SHP77 (cell line): ENCODE results near the gene FOSL1.
"Not testable (repeated sequence)": the region's sequence is repeated elsewhere in the genome, so short reads cannot be mapped to it uniquely, and the experiment has no call there.

Experiments
- DNase-seq, 2 experiments: peaks; one replicate each; lab custom pipeline; 2025; lab: John Stamatoyannopoulos, UW

The FOSL1 gene

DNA sequence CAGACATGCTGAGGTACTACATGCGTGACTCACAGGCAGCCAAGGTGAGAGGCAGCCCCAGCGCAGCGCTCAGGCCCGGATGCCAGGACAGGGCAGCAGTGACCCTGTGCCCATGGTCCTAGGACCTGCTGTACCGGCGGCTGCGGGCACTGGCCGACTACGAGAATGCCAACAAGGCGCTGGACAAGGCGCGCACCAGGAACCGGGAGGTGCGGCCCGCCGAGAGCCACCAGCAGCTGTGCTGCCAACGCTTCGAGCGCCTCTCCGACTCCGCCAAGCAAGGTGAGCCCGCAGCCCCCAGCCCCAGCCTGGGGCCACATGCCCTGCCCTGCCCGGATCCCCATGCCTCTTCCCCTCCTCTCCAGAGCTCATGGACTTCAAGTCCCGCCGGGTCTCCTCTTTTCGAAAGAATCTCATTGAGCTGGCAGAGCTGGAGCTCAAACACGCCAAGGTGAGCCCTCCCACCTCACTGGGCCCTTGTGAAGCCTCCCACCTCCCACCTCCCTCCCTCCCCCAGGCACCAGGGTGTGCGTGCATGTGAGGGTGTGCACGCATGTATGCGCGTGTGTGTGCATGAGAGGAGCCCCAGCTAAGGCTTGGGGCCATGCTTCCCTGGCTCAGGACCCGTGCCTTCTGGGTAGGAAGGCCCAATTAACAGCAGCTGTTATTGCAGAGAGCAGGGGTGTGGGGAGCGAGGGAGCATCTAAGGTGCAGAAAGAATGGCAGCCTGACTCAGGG is 47.5 kb downstream of the FOSL1 start:
- no peak for DNase-seq

DNA sequence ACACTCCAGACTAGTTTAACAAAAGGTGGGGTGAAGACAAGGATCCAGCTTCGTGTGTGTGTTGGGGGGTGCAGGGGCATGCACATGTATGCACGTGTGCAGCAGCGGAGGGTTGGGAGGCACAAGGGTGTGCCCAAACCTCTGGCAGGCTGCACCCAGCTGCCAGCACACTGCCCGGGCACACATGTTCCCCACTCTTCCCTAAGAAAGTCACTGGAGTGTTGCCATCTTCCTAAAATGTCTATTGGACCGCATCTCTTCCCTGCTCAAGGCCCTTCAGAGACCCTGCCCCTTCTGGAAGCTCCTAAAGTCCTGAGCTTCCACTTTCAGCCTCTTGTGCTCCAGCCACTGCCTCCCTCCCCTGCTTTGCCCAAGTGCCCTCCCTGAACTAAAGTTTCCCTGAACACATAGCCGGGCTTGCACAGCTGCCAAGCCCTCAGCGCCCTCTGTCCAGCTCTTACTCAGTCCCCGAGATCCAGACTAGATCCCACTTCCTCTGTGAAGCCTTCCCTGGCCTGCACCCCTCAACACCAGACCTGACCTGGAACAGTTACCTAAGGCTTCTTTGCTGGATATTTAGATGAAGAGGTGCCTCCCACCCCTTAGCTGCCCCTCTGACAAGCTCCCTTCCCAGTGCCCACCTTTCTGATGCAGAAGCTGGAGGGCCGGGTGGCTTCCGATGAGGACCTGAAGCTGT is 48.2 kb downstream of the FOSL1 start:
- DNase-seq = no peak

DNA sequence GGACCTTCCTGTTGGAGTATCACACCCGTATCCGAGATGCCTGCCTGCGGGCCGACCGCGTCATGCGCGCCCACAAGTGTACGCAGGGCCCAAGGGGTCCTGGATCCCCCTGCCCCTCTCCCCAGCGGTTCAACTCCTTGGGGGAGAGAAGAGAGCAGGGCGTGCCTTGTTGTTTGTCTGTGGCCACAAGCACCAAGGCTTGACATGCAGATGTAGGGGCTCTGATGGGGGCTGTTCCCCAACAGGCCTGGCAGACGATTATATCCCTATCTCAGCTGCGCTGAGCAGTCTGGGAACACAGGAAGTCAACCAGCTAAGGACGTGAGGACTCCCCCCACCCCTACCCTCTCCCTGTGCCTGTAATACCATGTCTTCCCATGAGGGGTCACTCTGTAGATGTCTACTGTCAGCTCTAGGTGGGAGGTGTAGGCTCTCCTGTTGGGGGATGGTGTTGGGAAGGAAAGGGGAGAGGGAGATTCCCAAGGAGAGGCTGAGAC is 49.1 kb downstream of the FOSL1 start:
- DNase-seq = no peak

DNA sequence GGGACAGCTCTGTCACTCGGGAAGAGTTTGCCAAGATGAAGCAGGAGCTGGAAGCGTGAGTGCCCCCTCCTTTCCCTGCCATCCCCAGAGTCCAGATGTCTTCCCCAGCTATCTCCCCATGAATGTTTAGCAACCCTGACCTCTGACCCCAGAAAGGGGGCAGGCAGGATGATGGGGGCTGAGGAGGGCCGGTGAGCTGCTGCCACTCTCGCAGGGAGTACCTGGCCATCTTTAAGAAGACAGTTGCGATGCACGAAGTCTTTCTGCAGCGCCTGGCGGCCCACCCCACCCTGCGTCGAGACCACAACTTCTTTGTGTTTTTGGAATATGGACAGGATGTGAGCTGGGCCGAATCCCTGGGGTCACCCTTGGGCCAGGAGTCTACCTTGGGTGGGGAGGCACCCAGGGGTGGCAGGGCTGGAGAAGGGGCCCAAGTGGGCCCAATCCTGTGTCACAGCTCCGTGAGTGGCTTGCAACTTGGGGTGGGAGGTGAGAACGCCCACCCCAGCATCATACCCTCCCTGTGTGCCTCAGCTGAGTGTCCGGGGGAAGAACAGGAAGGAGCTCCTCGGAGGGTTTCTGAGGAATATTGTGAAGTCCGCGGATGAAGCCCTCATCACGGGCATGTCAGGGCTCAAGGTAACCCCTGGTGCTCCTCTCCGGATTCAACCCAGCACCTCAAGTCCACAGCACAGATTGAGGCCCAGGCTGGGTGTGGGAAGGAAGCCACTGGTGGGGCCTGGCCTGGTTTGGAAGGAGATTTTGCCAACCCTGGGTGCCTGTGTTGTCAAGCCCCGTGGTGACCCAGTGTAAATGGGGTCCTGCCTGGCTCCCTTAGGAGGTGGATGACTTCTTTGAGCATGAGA is 49.7 kb downstream of the FOSL1 start:
- no peak for DNase-seq

DNA sequence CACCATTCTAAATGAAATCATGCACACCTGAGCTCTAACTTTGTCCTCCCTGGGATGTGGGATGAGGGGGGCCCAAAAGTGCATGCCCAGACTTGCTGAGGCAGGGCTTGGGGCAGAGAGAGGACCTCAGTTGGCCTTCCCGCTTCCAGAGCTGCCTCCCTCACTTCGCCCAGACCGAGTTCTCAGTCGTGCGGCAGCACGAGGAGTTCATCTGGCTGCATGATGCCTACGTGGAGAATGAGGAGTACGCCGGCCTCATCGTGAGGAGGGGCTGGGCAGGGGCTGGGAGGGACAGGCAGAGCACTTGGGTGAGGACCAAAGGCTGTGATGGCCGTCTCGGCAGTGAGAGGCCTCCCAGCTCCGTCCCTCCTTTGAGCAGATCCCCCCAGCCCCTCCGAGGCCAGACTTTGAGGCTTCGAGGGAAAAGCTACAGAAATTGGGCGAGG is 50.4 kb downstream of the FOSL1 start:
- DNase-seq = no peak

DNA sequence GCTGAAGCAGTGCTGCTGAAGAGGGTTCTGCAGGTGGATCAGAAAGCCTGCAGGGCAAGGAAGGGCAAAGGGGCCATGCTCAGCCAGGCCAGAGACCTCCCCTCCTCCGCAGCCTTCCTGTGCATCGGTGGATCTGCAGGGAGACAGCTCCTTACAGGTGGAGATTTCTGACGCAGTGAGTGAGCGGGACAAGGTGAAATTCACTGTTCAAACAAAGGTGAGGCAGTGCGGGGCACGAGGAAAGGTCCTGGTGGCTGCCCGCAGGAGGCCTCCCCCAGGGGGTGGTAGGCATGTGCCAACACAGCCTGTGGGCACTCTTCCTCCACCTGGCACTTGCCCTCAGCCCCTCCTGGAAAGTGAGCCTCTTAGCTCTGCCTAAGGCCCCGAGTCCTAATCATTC is 50.8 kb downstream of the FOSL1 start:
- DNase-seq = no peak

DNA sequence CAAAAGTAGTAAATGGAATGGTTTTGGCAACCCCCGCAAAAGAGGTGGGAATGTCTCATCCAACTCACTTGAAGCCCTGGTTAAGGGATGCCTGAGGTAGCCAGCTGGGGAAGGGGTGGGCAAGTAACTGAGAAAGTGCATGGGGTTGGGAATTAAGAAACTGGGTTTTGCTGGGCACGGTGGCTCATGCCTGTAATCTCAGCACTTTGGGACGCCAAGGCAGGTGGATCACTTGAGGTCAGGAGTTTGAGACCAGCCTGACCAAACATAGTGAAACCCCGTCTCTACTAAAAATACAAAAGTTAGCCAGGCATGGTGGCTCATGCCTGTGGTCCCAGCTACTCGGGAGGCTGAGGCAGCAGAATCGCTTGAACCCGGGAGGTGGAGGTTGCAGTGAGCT is 51.5 kb downstream of the FOSL1 start:
- DNase-seq = not testable (repeated sequence)

DNA sequence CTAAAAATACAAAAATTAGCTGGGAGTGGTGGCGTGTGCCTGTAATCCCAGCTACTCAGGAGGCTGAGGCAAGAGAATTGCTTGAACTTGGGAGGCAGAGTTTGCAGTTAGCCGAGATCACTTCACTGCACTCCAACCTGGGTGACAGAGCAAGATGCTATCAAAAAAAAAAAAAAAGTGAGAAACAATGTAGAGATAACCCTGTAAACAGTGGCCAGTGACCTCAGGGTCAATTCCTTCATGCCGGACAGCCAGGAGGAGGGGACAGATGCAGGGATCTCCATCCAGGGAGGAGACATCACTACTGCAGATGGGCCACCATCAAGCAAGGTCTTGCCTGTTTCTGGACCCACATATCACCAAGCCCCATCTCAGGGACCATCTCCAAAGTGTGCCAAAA is 52.4 kb downstream of the FOSL1 start:
- no peak for DNase-seq

DNA sequence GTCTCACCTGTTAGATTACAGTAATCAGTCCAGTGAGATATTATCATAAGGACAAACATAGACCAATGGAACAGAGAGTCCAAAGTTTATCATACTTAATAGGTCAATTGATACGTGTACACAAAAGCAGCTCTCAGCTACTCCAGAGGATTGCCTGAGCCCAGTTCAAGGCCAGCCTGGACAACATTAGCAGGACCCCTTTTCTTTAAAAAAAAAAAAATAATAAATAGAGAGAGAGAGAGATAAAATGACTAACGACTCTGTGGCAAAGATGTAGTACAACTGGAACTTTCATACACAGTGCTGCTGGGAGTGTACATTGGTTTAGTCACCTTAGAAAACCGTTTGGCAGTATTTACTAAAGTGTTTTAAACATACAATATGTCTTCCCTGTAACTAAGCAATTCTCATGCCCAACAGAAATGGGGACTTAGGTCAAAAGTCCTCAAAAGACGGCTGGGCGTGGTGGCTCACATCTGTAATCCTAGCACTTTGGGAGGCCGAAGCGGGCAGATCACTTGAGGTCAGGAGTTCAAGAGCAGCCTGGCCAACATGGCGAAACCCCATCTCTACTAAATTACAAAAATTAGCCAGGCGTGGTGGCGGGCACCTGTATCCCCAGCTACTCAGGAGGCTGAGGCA is 55.8 kb downstream of the FOSL1 start:
- no peak for DNase-seq

DNA sequence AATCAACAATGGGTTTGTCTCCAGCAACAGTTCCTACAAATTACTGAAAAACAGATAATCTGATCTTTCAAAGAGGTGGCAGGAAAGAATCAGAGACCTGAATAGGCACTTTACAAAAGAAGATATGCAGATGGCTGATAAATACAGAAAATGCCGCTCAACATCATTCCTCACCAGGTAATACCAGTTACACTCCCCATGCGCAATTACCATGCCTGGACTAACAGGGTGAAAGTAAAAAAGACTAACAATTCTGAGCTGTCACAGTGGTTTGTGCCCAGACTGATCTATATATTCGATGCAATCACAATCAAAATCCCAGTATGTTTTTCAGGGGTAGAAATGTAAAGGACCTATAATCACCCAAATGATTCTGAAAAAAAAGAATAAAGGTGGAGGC is 56.4 kb downstream of the FOSL1 start:
- no peak for DNase-seq

DNA sequence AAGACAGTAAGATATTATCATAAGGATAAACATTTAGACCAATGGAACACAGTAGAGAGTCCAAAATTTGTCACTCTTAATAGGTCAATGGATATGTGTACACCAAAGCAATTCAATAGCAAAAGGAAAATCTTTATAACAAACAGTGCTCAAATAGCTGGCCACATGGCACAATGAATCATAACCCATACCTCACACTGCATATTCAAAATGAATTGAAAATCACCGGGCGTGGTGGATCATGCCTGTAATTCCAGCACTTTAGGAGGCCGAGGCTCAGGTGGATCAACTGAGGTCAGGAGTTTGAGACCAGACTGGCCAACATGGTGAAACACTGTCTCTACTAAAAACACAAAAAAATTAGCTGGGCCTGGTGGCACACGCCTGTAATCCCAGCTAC is 58.0 kb downstream of the FOSL1 start:
- no peak for DNase-seq
